IMR-90 (cell line): ENCODE measurements around the gene GGTA1. TPM values are rescaled to one million over a fixed set of nuclear protein-coding genes. Genes with fewer than 3 reads are reported as not detected.

Experiments
- ATAC-seq: fragments of 200-7000 bp; cut with Tn5 transposase; 2 replicates; pipeline ENCODE4 v1.9.1; 2020; ENCODE audit warnings: low read depth, mild to moderate bottlenecking, moderate library complexity
- BruUV-seq: library from RNA; stranded (reverse); fragments of 400-500 nt; replicated peaks from 2 replicates; lab custom pipeline; 2021; lab: Mats Ljungman, UMichigan
- CTCF ChIA-PET: fragments of 300-600 bp; formaldehyde crosslinking; extraction: SDS; loops from one replicate; lab custom pipeline; 2021; ENCODE audit warnings: antibody characterized with exemption; lab: Yijun Ruan, JAX
- POLR2A ChIA-PET: fragments of 300-600 bp; sonication (Branson Sonifier 250); formaldehyde crosslinking; loops from one replicate; lab custom pipeline; 2022; ENCODE audit warnings: antibody characterized with exemption; ENCODE audit not compliant: unreplicated experiment; lab: Charles Lee
- DNase-seq: peaks from one replicate; pipeline ENCODE4 v3.0.0; 2013
- H2AFZ ChIP-seq: replicated peaks from 2 replicates; pipeline ENCODE3; 2013; ENCODE audit warnings: low read length, mild to moderate bottlenecking; ENCODE audit not compliant: poor library complexity
- H2AK5ac ChIP-seq: 2 replicates; pipeline ENCODE4 v1.6.1; 2013; ENCODE audit warnings: low read depth, low read length, inconsistent platforms
- H2AK9ac ChIP-seq: replicated peaks from 2 replicates; pipeline ENCODE3; 2013; ENCODE audit warnings: mild to moderate bottlenecking, low read depth, low read length, moderate library complexity; ENCODE audit not compliant: poor library complexity
- H2BK120ac ChIP-seq: 2 replicates; pipeline ENCODE4 v1.6.1; 2013; ENCODE audit warnings: low read depth, low read length, inconsistent platforms
- H2BK15ac ChIP-seq: 3 replicates; pipeline ENCODE4 v1.6.1; 2013; ENCODE audit warnings: low read depth, low read length, inconsistent platforms
- H2BK20ac ChIP-seq: 2 replicates; pipeline ENCODE4 v1.6.1; 2013; ENCODE audit warnings: low read depth, mild to moderate bottlenecking, inconsistent platforms, low read length, moderate library complexity
- H2BK5ac ChIP-seq: 2 replicates; pipeline ENCODE4 v1.6.1; 2013; ENCODE audit warnings: mild to moderate bottlenecking, low read depth, low read length, inconsistent platforms; ENCODE audit not compliant: poor library complexity, severe bottlenecking
- H3K14ac ChIP-seq: replicated peaks from 2 replicates; pipeline ENCODE4 v1.6.1; 2013; ENCODE audit warnings: low read depth, low read length, inconsistent platforms
- H3K18ac ChIP-seq: 2 replicates; pipeline ENCODE4 v1.6.1; 2013; ENCODE audit warnings: low read depth, low read length, control low read depth
- H3K23ac ChIP-seq: 2 replicates; pipeline ENCODE4 v1.6.1; 2013; ENCODE audit warnings: low read depth, low read length, inconsistent platforms
- H3K27ac ChIP-seq: 2 replicates; pipeline ENCODE4 v1.5.1; 2013; ENCODE audit warnings: mild to moderate bottlenecking, control low read depth, low read length; ENCODE audit not compliant: insufficient read depth
- H3K27me3 ChIP-seq: 2 replicates; pipeline ENCODE4 v1.6.1; 2013; ENCODE audit warnings: low read length; ENCODE audit not compliant: control insufficient read depth, insufficient read depth
- H3K36me3 ChIP-seq: 2 replicates; pipeline ENCODE4 v1.6.1; 2013; ENCODE audit warnings: low read length, mixed read lengths; ENCODE audit not compliant: control insufficient read depth, insufficient read depth
- H3K4ac ChIP-seq: 2 replicates; pipeline ENCODE4 v1.6.1; 2013; ENCODE audit warnings: low read depth, low read length, inconsistent platforms
- H3K4me1 ChIP-seq: 2 replicates; pipeline ENCODE4 v1.6.1; 2013; ENCODE audit warnings: low read length, mixed read lengths; ENCODE audit not compliant: control insufficient read depth, insufficient read depth
- H3K4me2 ChIP-seq: 2 replicates; pipeline ENCODE4 v1.6.1; 2013; ENCODE audit warnings: low read depth, mild to moderate bottlenecking, control low read depth, low read length, moderate library complexity
- H3K4me3 ChIP-seq: 2 replicates; pipeline ENCODE4 v1.5.1; 2013; ENCODE audit warnings: low read depth, mild to moderate bottlenecking, control low read depth, low read length, moderate library complexity; ENCODE audit not compliant: insufficient read depth
- H3K56ac ChIP-seq: 2 replicates; pipeline ENCODE4 v1.6.1; 2013; ENCODE audit warnings: low read length, inconsistent platforms; ENCODE audit not compliant: insufficient read depth; ENCODE audit errors: extremely low read depth
- H3K79me1 ChIP-seq, 2 experiments: 2 replicates each; pipeline ENCODE4 v1.6.1; 2013; ENCODE audit warnings: low read length in 2 of 2, inconsistent platforms in 1 of 2, low read depth in 1 of 2
- H3K9ac ChIP-seq: 2 replicates; pipeline ENCODE4 v1.6.1; 2013; ENCODE audit warnings: low read depth, low read length, control low read depth
- H3K9me1 ChIP-seq: 2 replicates; pipeline ENCODE4 v1.6.1; 2013; ENCODE audit warnings: low read length, inconsistent platforms; ENCODE audit not compliant: insufficient read depth
- H3K9me3 ChIP-seq: 2 replicates; pipeline ENCODE4 v1.6.1; 2013; ENCODE audit warnings: low read length; ENCODE audit not compliant: control insufficient read depth, insufficient read depth
- H4K20me1 ChIP-seq: 2 replicates; pipeline ENCODE4 v1.6.1; 2013; ENCODE audit warnings: low read length, inconsistent platforms; ENCODE audit not compliant: insufficient read depth
- H4K5ac ChIP-seq: 2 replicates; pipeline ENCODE4 v1.6.1; 2013; ENCODE audit warnings: mild to moderate bottlenecking, low read depth, low read length, control low read depth
- H4K8ac ChIP-seq, 2 experiments: 2 replicates each; pipeline ENCODE4 v1.6.1; 2013; ENCODE audit warnings: low read depth in 2 of 2, low read length in 2 of 2, control low read depth in 1 of 2, inconsistent platforms in 1 of 2
- H4K91ac ChIP-seq: 2 replicates; pipeline ENCODE4 v1.6.1; 2013; ENCODE audit warnings: low read depth, low read length, inconsistent platforms; ENCODE audit not compliant: insufficient read depth
- CTCF ChIP-seq: conservative IDR thresholded peaks from 2 replicates; pipeline ENCODE4 v1.5.1; 2012; ENCODE audit warnings: mild to moderate bottlenecking, low read depth, low read length, improper control_type of control experiment
- MXI1 ChIP-seq: IDR thresholded peaks from 2 replicates; pipeline ENCODE4 v1.6.1; 2012; ENCODE audit warnings: low read depth, mild to moderate bottlenecking, low read length, moderate library complexity, borderline replicate concordance
- RFX5 ChIP-seq: IDR thresholded peaks from 2 replicates; pipeline ENCODE4 v1.8.0; 2012; ENCODE audit warnings: low read depth, mild to moderate bottlenecking, low read length, moderate library complexity
- WGBS, 2 experiments: methylation state at CpG; one replicate each; pipeline versions ENCODE4 v1.1.5 to v1.1.7; 2013; ENCODE audit warnings: missing lambda C conversion rate in 2 of 2; ENCODE audit not compliant: insufficient read length in 1 of 2; ENCODE audit errors: extremely low coverage in 2 of 2; 5-methylcytosine and 5-hydroxymethylcytosine counted together
- dilution Hi-C: fragments of 300-500 bp; cut with HindIII; formaldehyde crosslinking; loops from one replicate; pipeline ENCODE4 v1.14.3; 2018; ENCODE audit warnings: low sequenced_read_pairs; ENCODE audit not compliant: unreplicated experiment
- in situ Hi-C: fragments of 300-500 bp; cut with MboI; formaldehyde crosslinking; loops from 3 replicates; pipeline ENCODE4 v1.14.3; 2019; ENCODE audit warnings: low sequenced_read_pairs, inconsistent platforms, mixed read lengths
- intact Hi-C: fragments of 100-400 bp; cut with micrococcal nuclease; formaldehyde crosslinking; loops from 2 replicates; pipeline ENCODE4 v1.10.0; 2022
- polyA plus RNA-seq, 3 experiments: library from polyadenylated mRNA; depleted of rRNA; stranded (reverse); fragments of >200 nt; gene quantifications; 2 replicates each; pipeline ENCODE4 v1.2.3, GENCODE V29; 2012; ENCODE audit warnings: low replicate concordance in 1 of 3
- total RNA-seq: library from RNA; depleted of rRNA; stranded (reverse); fragments of >200 nt; gene quantifications from 2 replicates; pipeline ENCODE4 v1.2.3, GENCODE V29; 2012
- TF ChIP-seq, protein P1 (sequence below): fragments of 150-350 bp; IDR thresholded peaks from 2 replicates; pipeline ENCODE4 v1.6.1; 2017; ENCODE audit warnings: mild to moderate bottlenecking, antibody characterized with exemption, low read length, low read depth

The GGTA1 gene
- total and polyA plus RNA-seq, 2 of the 4 experiments (the other 2 are of a cell fraction), result not detected

DNA sequence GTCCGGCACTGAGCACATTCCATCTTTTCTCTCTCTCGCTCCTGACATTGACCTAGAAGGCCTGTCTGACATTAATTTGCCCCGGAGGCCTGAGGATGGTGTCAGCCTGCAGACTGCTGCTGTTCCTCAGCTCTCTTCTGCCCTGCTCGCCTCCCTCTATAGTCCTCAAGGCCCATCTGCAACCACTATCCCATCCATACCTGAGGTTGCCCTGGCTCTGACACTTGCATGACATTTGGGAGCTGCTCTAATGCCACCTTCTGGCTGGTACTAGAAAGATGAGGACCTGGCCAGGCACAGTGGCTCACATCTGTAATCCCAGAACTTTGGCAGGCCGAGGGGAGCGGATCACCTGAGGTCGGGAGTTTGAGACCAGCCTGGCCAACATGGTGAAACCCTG lies 38.6 kb upstream of the GGTA1 start:
- no peak overlapping the region for H2BK120ac ChIP-seq
- intact Hi-C loops (loop anchor here (5.0 kb wide), 1 partner anchor 474 kb away; no protein-coding TSS in a partner anchor), dilution Hi-C loops (no loop called here), in situ Hi-C loops (no loop called here)
- no peak overlapping the region for H4K91ac ChIP-seq
- H3K4me1 ChIP-seq, result no peaks in the 10 kb centered on the region
- H3K27me3 ChIP-seq, result peaks cover 25% of the 10 kb centered on the region
- H3K4me2 ChIP-seq, result no peak overlapping the region
- H2BK15ac ChIP-seq, result no peak overlapping the region
- TF ChIP-seq, protein P1, sequence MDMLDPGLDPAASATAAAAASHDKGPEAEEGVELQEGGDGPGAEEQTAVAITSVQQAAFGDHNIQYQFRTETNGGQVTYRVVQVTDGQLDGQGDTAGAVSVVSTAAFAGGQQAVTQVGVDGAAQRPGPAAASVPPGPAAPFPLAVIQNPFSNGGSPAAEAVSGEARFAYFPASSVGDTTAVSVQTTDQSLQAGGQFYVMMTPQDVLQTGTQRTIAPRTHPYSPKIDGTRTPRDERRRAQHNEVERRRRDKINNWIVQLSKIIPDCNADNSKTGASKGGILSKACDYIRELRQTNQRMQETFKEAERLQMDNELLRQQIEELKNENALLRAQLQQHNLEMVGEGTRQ, result no peak
- TF ChIP-seq CTCF (no peak), MXI1 (no peak), RFX5 (no peak)
- ChIA-PET CTCF (no interaction called here), POLR2A (no interaction called here)
- no peaks in the 10 kb centered on the region for H3K36me3 ChIP-seq
- no TSS peak for BruUV-seq
- no peak overlapping the region for H2AFZ ChIP-seq
- no peaks in the 10 kb centered on the region for H3K9me1 ChIP-seq
- no peak overlapping the region for H3K18ac ChIP-seq
- H3K9ac ChIP-seq, result no peak overlapping the region
- no peak overlapping the region for H2BK5ac ChIP-seq
- no peak overlapping the region for H3K4ac ChIP-seq
- H3K23ac ChIP-seq, result no peak overlapping the region
- no peak overlapping the region for H2AK5ac ChIP-seq
- no peak overlapping the region for H4K8ac ChIP-seq
- ATAC-seq, result no peak
- no peak overlapping the region for H4K5ac ChIP-seq
- H2AK9ac ChIP-seq, result peak overlapping the region; percentile 28
- no peak overlapping the region for H3K14ac ChIP-seq
- no peaks in the 10 kb centered on the region for H3K9me3 ChIP-seq
- H3K79me1 ChIP-seq, result no peaks in the 10 kb centered on the region
- H3K56ac ChIP-seq, result no peak overlapping the region
- H4K20me1 ChIP-seq, result no peaks in the 10 kb centered on the region
- no peak for DNase-seq
- WGBS, 2 experiments, result 83% methylated on average over 6 of the region's 7 CpGs; no CpG with 5 or more reads in 1 of the 2 experiments
- H3K4me3 ChIP-seq, result no peak overlapping the region
- no peak overlapping the region for H2BK20ac ChIP-seq
- no peak overlapping the region for H3K27ac ChIP-seq
